ENCODE measurements around the gene SRGAP1. TPM values are rescaled to one million over a fixed set of nuclear protein-coding genes. Genes with fewer than 3 reads are reported as not detected.
"Not testable (repeated sequence)": the region's sequence is repeated elsewhere in the genome, so short reads cannot be mapped to it uniquely, and the experiment has no call there.

Gene SRGAP1
- total RNA-seq, 2 donors from 2014 or later = 0.19 to 1.0 TPM

GRCh38 chr12:63863658-63864453 is 19.4 kb downstream of the SRGAP1 start:
- Mint-ChIP-seq H3K4me1 (ENCODE audit: low read depth in 2 of 2) (no peaks in the 10 kb centered on the region), H3K9me3 (no peaks in the 10 kb centered on the region), H3K36me3 (no peaks in the 10 kb centered on the region), H3K27me3 (peaks cover 0 to 3% of the 10 kb centered on the region in 2 donors), H3K27ac (no peak overlapping the region), H3K4me3 (no peak overlapping the region)
- DNase-seq (ENCODE audit: low spot score) (no peak), ATAC-seq (no peak)

GRCh38 chr12:63864454-63864706 is 19.9 kb downstream of the SRGAP1 start:
- H3K4me1 Mint-ChIP-seq (ENCODE audit: low read depth in 2 of 2) = no peaks in the 10 kb centered on the region
- H3K9me3 Mint-ChIP-seq = no peaks in the 10 kb centered on the region
- no peak overlapping the region for H3K27ac Mint-ChIP-seq
- H3K36me3 Mint-ChIP-seq = no peaks in the 10 kb centered on the region
- peaks cover 0 to under 1% of the 10 kb centered on the region in 2 donors for H3K27me3 Mint-ChIP-seq
- no peak overlapping the region for H3K4me3 Mint-ChIP-seq
- ATAC-seq (no peak), DNase-seq (ENCODE audit: low spot score) (no peak)

- Mint-ChIP-seq H3K9me3 (no peaks in the 10 kb centered on the region), H3K4me1 (ENCODE audit: low read depth in 2 of 2) (no peaks in the 10 kb centered on the region), H3K4me3 (no peak overlapping the region), H3K27ac (no peak overlapping the region), H3K27me3 (no peaks in the 10 kb centered on the region), H3K36me3 (no peaks in the 10 kb centered on the region)
- ATAC-seq (no peak), DNase-seq (ENCODE audit: low spot score) (no peak)
Observed at GRCh38 chr12:63865448-63865847, 20.9 kb downstream of the SRGAP1 start.

- H3K27ac Mint-ChIP-seq = no peak overlapping the region
- no peaks in the 10 kb centered on the region for H3K4me1 Mint-ChIP-seq (ENCODE audit: low read depth in 2 of 2)
- no peaks in the 10 kb centered on the region for H3K9me3 Mint-ChIP-seq
Observed at GRCh38 chr12:63867053-63867452, 22.6 kb downstream of the SRGAP1 start.

GRCh38 chr12:63869656-63870055 is 25.2 kb downstream of the SRGAP1 start:
- H3K36me3 Mint-ChIP-seq = no peaks in the 10 kb centered on the region

More at GRCh38 chr12:63867053-63867452, 22.6 kb downstream of the SRGAP1 start:
- H3K4me3 Mint-ChIP-seq = no peak overlapping the region
- DNase-seq (ENCODE audit: low spot score) (no peak), ATAC-seq (no peak)
- no peaks in the 10 kb centered on the region for H3K36me3 Mint-ChIP-seq
- H3K27me3 Mint-ChIP-seq = peaks cover 0 to 10% of the 10 kb centered on the region in 2 donors

GRCh38 chr12:63870838-63871237 is 26.3 kb downstream of the SRGAP1 start:
- Mint-ChIP-seq H3K36me3 (no peaks in the 10 kb centered on the region), H3K9me3 (no peaks in the 10 kb centered on the region), H3K27ac (no peak overlapping the region), H3K4me3 (no peak overlapping the region), H3K4me1 (ENCODE audit: low read depth in 2 of 2) (no peaks in the 10 kb centered on the region), H3K27me3 (peaks cover 0 to 18% of the 10 kb centered on the region in 2 donors)
- no peak for DNase-seq (ENCODE audit: low spot score)
- ATAC-seq = no peak

More at GRCh38 chr12:63869656-63870055, 25.2 kb downstream of the SRGAP1 start:
- Mint-ChIP-seq H3K9me3 (no peaks in the 10 kb centered on the region), H3K4me3 (no peak overlapping the region), H3K27me3 (peaks cover 0 to 18% of the 10 kb centered on the region in 2 donors), H3K4me1 (ENCODE audit: low read depth in 2 of 2) (no peaks in the 10 kb centered on the region), H3K27ac (no peak overlapping the region)
- no peak for ATAC-seq
- DNase-seq (ENCODE audit: low spot score) = no peak

GRCh38 chr12:63874897-63875480 is 30.5 kb downstream of the SRGAP1 start:
- DNase-seq (ENCODE audit: low spot score) (no peak), ATAC-seq (no peak)
- Mint-ChIP-seq H3K36me3 (no peaks in the 10 kb centered on the region), H3K4me3 (no peak overlapping the region), H3K4me1 (ENCODE audit: low read depth in 2 of 2) (no peaks in the 10 kb centered on the region), H3K27me3 (peaks cover 0 to 18% of the 10 kb centered on the region in 2 donors), H3K27ac (no peak overlapping the region), H3K9me3 (no peaks in the 10 kb centered on the region)

GRCh38 chr12:63875703-63876102 is 31.2 kb downstream of the SRGAP1 start:
- no peak for DNase-seq (ENCODE audit: low spot score)
- Mint-ChIP-seq H3K4me1 (ENCODE audit: low read depth in 2 of 2) (no peaks in the 10 kb centered on the region), H3K9me3 (no peaks in the 10 kb centered on the region), H3K36me3 (no peaks in the 10 kb centered on the region), H3K27me3 (peaks cover 0 to 24% of the 10 kb centered on the region in 2 donors), H3K4me3 (no peak overlapping the region), H3K27ac (no peak overlapping the region)
- ATAC-seq = no peak

- Mint-ChIP-seq H3K36me3 (no peaks in the 10 kb centered on the region), H3K27ac (no peak overlapping the region), H3K4me3 (no peak overlapping the region), H3K27me3 (peaks cover 0 to 18% of the 10 kb centered on the region in 2 donors), H3K9me3 (no peaks in the 10 kb centered on the region), H3K4me1 (ENCODE audit: low read depth in 2 of 2) (no peaks in the 10 kb centered on the region)
- ATAC-seq (no peak), DNase-seq (ENCODE audit: low spot score) (no peak)
Observed at GRCh38 chr12:63876980-63877379, 32.5 kb downstream of the SRGAP1 start.

GRCh38 chr12:63877693-63878092 is 33.2 kb downstream of the SRGAP1 start:
- H3K9me3 Mint-ChIP-seq = no peaks in the 10 kb centered on the region
- no peak for DNase-seq (ENCODE audit: low spot score)
- H3K27ac Mint-ChIP-seq = no peak overlapping the region
- H3K27me3 Mint-ChIP-seq = peaks cover 0 to 14% of the 10 kb centered on the region in 2 donors
- no peak overlapping the region for H3K4me3 Mint-ChIP-seq
- H3K36me3 Mint-ChIP-seq = no peaks in the 10 kb centered on the region
- H3K4me1 Mint-ChIP-seq (ENCODE audit: low read depth in 2 of 2) = no peaks in the 10 kb centered on the region
- no peak for ATAC-seq

- H3K36me3 Mint-ChIP-seq; H3K4me3 Mint-ChIP-seq; DNase-seq (ENCODE audit: low spot score); H3K4me1 Mint-ChIP-seq (ENCODE audit: low read depth in 2 of 2); H3K9me3 Mint-ChIP-seq; H3K27ac Mint-ChIP-seq; ATAC-seq: not testable (repeated sequence)
- H3K27me3 Mint-ChIP-seq = peaks cover 0 to 10% of the 10 kb centered on the region in 2 donors
Observed at GRCh38 chr12:63880235-63880634, 35.7 kb downstream of the SRGAP1 start.

- Mint-ChIP-seq H3K27ac (no peak overlapping the region), H3K4me3 (no peak overlapping the region), H3K27me3 (peaks cover 0 to 10% of the 10 kb centered on the region in 2 donors), H3K36me3 (no peaks in the 10 kb centered on the region), H3K9me3 (no peaks in the 10 kb centered on the region), H3K4me1 (ENCODE audit: low read depth in 2 of 2) (no peaks in the 10 kb centered on the region)
- no peak for DNase-seq (ENCODE audit: low spot score)
- ATAC-seq = no peak
Observed at GRCh38 chr12:63880742-63881263, 36.3 kb downstream of the SRGAP1 start.

- no peaks in the 10 kb centered on the region for H3K9me3 Mint-ChIP-seq
- H3K4me3 Mint-ChIP-seq = no peak overlapping the region
- DNase-seq (ENCODE audit: low spot score) (no peak), ATAC-seq (no peak)
- peaks cover 0 to 10% of the 10 kb centered on the region in 2 donors for H3K27me3 Mint-ChIP-seq
- H3K36me3 Mint-ChIP-seq = no peaks in the 10 kb centered on the region
- no peak overlapping the region for H3K27ac Mint-ChIP-seq
- H3K4me1 Mint-ChIP-seq (ENCODE audit: low read depth in 2 of 2) = no peaks in the 10 kb centered on the region
Observed at GRCh38 chr12:63882844-63883243, 38.3 kb downstream of the SRGAP1 start.

GRCh38 chr12:63885401-63885800 is 40.9 kb downstream of the SRGAP1 start:
- H3K27ac Mint-ChIP-seq = no peak overlapping the region
- peaks cover 0 to 6% of the 10 kb centered on the region in 2 donors for H3K27me3 Mint-ChIP-seq
- H3K4me1 Mint-ChIP-seq (ENCODE audit: low read depth in 2 of 2) = no peaks in the 10 kb centered on the region
- no peak overlapping the region for H3K4me3 Mint-ChIP-seq
- H3K36me3 Mint-ChIP-seq = no peaks in the 10 kb centered on the region
- no peaks in the 10 kb centered on the region for H3K9me3 Mint-ChIP-seq
- DNase-seq (ENCODE audit: low spot score) = no peak
- no peak for ATAC-seq
